ENCODE data around the gene CLIC1.

- TF ChIP-seq EZH2 (IDR thresholded peaks at IDR 0.05; ENCODE audit: insufficient read depth, poor library complexity, severe bottlenecking) (no peak), EZH2phosphoT487 (IDR thresholded peaks at IDR 0.05; ENCODE audit: insufficient read depth, low read depth) (no peak)
Observed at GRCh38 chr6:31715022-31715958, 21.0 kb downstream of the CLIC1 start, which contains the start of gene LY6G6D.
